Gastrocnemius medialis (tissue), 4 donors: ENCODE data around the gene HPS1.

ENCODE experiments used
- POLR2A ChIP-seq, 2 donors: fragments of 450-650 bp; IDR thresholded peaks; one replicate each; pipeline ENCODE4 v1.6.1; 2017; ENCODE audit warnings: antibody characterized with exemption in 2 of 2, mild to moderate bottlenecking in 2 of 2, moderate library complexity in 2 of 2
- TF ChIP-seq, protein P1 (sequence below), 5 experiments: fragments of 450-650 bp in 3 of 5; fragments of 200-600 bp in 2 of 5; sonication (generic) in 2 of 5; IDR thresholded peaks in 4 of 5; conservative IDR thresholded peaks in 1 of 5; 1 replicate in 4 of 5; 2 replicates in 1 of 5; pipeline ENCODE4 v1.5.1; 2016 to 2019; ENCODE audit warnings: antibody characterized with exemption in 5 of 5, mild to moderate bottlenecking in 3 of 5, moderate library complexity in 3 of 5

DNA sequence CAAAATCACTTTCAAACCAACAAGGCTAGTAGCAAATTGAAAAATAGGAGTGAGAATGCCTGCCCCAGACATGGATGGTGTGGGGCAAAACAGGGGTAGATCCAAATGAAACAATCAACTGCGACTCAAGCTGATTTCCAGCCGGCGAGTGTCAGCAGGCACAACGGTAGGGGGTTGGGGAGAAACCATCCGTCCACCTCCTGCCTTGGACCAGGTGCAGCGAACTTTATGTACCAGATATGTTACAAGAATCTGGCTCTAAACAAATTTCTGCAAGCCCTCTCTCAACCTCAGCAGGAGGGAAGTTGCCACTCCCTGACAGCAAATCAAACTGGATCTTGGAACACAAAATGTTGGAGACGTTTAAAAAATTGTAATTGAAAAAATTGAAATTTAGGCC lies 76.9 kb downstream of the HPS1 start:
- TF ChIP-seq, protein P1, sequence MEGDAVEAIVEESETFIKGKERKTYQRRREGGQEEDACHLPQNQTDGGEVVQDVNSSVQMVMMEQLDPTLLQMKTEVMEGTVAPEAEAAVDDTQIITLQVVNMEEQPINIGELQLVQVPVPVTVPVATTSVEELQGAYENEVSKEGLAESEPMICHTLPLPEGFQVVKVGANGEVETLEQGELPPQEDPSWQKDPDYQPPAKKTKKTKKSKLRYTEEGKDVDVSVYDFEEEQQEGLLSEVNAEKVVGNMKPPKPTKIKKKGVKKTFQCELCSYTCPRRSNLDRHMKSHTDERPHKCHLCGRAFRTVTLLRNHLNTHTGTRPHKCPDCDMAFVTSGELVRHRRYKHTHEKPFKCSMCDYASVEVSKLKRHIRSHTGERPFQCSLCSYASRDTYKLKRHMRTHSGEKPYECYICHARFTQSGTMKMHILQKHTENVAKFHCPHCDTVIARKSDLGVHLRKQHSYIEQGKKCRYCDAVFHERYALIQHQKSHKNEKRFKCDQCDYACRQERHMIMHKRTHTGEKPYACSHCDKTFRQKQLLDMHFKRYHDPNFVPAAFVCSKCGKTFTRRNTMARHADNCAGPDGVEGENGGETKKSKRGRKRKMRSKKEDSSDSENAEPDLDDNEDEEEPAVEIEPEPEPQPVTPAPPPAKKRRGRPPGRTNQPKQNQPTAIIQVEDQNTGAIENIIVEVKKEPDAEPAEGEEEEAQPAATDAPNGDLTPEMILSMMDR (IDR thresholded peaks at IDR 0.05 in 4 of 5, conservative IDR thresholded peaks at IDR 0.05 in 1 of 5): no peak
- no peak for TF ChIP-seq POLR2A (IDR thresholded peaks at IDR 0.05)
